HG02981 (cell line): ENCODE measurements around the gene GSE1.

ENCODE experiments used
- ATAC-seq: cut with Tn5 transposase; IDR thresholded peaks from one replicate; pipeline ENCODE4 v1.9.1; 2021; ENCODE audit warnings: mild to moderate bottlenecking, moderate library complexity; ENCODE audit not compliant: unreplicated experiment

Gene GSE1

GRCh38 chr16:85631802-85632393 is 18.8 kb downstream of the GSE1 start:
- ATAC-seq: no peak

DNA sequence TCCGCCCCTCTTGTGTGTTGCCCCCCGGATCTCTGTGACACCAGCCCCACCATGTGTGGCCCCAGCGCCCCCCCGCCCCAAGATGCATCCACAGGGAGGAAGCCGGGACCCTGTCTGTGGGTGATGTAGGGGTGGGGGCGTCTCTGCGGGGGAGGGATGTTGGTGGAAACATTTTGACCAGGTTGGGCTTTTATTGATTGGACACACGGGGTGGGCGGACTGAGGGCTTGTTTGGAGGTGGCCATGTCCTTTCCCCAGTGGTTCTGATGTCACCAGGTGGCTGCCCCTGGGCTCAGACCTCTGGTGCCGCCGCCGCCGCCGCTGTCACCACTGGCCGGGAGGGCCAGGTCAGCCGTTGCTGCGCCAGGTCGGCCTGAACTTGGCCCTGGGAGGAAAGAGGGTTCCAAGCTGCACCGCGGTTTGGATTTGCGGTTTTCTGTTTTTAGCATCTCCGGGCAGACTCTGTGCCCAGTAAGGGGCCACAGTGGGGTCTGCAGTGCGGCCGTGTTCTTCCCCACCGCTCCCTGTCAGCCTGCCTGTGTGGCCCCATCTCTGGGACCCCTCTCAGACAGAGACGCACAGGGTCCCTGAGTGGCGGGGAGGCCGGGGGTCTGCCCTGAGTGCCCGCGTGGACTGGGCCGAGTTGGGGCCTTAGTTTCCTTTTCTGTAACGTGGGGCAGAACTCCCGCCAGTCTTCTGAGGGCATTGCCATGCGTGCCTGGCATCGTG is 19.8 kb downstream of the GSE1 start:
- ATAC-seq: no peak

GRCh38 chr16:85633438-85633743 is 20.3 kb downstream of the GSE1 start:
- ATAC-seq: no peak

DNA sequence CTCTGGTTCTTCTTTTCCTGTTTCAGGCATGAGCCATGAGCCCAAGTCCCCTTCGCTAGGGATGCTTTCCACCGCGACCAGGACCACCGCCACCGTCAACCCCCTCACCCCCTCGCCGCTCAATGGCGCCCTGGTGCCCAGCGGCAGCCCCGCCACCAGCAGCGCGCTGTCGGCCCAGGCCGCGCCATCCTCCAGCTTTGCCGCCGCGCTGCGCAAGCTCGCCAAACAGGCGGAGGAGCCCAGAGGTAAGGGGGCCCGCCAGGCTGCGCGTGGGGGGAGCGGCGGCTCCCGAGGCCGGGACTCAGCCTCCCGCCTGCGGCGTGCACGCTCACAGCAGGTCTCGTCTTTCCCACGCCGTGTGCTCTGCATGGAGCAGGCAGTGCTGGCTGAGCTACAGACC is 20.8 kb downstream of the GSE1 start:
- no peak for ATAC-seq

GRCh38 chr16:85634747-85635544 is 21.8 kb downstream of the GSE1 start:
- no peak for ATAC-seq

- no peak for ATAC-seq
Measured at GRCh38 chr16:85635545-85636140, 22.5 kb downstream of the GSE1 start.

GRCh38 chr16:85636234-85636812 is 23.2 kb downstream of the GSE1 start:
- no peak for ATAC-seq

GRCh38 chr16:85637061-85637807 is 24.1 kb downstream of the GSE1 start:
- no peak for ATAC-seq

DNA sequence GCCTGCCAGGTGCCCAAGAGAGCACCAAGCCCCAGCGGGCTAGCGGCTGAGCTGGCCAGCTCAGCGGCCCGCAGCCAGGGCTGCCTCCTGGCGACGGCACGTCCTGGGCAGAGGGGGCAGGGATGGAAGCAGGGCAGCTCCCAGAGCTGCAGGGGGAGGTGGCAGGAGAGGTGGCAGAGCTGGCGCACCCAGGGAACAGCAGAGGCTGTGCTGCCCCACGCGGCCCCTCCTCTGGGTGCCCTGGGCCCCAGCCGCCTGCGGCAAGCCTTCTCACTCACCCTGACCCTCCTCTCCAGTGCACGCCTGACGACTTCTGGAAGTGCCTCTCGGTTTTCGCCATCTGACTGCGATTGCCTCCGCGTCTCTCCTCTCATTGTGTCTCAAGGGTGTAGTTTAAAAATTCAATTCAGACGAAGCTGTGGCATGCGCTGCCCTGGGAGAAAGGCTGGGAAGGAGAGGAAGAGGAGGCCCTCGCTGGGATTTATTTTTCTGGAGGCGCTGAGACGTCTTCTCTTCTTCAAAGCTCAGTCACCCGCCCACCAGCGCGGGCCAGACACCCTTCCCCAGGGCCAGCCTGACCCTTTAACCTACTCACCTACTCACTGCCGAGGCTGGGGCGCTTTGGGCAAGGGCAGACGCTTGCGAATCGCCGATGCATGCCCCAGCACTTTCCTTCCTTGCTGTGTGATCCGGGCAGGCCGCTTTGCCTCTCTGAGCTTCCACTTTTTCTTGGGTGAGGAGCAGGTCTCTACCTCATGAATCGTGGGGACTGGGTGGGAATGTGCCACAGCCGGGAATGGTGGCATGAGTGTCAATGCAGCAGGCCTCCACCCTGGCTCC is 24.9 kb downstream of the GSE1 start:
- ATAC-seq: no peak

DNA sequence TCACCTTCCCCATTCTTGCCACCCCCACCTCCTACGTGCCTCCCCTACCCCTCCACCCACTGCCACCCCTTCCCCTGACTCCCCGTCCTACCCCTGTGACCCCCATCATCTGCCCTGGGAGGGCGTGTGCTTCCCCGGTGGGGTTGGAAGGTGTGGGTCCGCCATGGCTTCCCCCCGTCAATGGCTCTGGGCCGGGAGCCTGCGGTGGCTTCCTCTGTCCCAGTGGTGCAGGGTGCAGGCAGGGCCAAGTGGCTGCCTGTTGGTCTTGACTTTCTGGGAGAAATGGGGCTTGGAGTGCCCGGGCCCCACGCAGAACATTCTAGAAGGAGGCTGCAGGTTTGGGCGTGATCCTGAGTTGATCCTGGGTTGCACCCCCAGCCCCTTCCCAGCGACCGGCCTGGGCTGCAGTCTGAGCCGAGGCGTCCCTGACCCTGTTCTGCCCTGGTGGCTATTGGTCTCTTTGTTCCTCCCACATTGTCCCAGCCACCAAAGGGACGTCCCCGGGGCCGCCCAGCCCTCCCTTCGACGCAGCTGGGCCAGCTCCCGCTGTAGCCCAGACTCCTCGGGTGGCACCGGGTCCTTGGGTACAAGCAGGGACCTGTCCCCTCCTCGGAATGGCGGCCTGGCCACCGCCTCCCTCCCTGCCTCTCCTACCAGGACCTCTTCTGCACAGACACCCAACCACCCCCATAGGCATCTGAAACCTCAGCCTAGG is 25.7 kb downstream of the GSE1 start:
- ATAC-seq: no peak

- ATAC-seq: no peak
Measured at GRCh38 chr16:85639529-85640253, 26.6 kb downstream of the GSE1 start.

DNA sequence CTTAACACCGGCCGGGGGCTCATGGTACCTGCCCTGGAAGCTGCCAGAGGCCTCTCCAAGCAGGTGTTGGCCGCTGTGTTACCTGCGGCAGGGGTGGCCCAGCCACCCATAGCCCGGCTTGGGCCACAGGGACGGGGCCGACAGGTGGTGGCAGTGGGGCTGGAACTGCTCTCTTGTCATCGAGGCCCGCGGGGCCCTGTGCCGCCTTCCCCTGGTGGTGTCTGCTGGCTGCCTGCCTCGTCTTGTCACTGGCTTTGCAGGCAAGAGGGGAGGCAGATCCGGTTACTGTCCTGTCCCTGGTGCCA is 27.1 kb downstream of the GSE1 start:
- no peak for ATAC-seq

- ATAC-seq: no peak
Measured at GRCh38 chr16:85640585-85640984, 27.5 kb downstream of the GSE1 start.

GRCh38 chr16:85641305-85641704 is 28.2 kb downstream of the GSE1 start:
- no peak for ATAC-seq

GRCh38 chr16:85641776-85642176 is 28.7 kb downstream of the GSE1 start:
- no peak for ATAC-seq

DNA sequence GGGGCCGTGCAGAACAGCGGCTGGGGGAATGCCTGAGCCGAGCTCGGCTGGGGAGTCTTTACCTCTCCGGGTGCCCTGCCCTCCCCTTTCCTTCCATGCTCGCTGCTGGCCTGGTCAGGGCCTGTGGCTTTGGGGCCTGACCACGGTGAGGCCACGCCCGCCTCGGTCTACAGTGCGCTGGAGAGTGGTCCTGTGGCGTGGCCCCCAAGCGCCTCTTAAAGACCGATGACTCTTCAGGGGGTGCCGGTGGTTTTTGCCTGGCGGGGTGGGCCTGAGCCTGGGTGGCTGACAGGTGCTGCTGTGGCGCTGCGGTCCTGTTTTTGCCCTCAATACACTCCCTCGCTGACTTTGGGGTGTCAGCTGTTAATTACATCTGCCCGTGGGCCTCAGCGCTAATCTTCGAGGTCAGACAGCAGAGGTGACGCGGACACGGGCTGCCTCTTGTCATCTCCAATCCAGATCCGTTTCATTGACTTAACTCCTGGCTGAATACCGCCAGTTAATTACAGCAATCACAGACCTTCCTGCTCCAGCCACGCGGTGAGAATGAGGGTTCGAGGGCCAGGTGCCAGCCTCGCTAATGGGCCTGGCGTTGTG is 29.7 kb downstream of the GSE1 start:
- no peak for ATAC-seq

DNA sequence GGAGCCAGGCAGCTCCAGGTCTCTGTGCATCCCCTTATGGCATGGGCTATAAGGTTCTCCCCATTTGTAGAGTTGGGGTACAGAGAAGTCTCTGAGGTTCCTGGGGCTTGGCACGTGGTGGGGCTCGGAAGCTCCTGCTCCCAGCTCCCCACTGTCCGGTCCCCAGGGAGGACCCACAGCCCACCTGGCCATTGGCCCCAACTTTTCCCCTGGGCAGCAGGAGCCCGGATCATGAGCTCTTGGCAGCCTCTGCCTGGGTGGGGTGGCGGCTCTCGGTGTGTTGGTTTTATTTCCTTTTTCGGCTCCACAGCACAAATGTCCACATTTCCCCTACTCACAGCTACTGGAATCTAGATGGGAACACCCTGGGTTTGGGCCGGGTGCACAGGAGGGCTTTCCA is 30.5 kb downstream of the GSE1 start:
- no peak for ATAC-seq

- no peak for ATAC-seq
Measured at GRCh38 chr16:85644093-85644712, 31.1 kb downstream of the GSE1 start.
